ENCODE data around the gene CAPN14.

The CAPN14 gene

DNA sequence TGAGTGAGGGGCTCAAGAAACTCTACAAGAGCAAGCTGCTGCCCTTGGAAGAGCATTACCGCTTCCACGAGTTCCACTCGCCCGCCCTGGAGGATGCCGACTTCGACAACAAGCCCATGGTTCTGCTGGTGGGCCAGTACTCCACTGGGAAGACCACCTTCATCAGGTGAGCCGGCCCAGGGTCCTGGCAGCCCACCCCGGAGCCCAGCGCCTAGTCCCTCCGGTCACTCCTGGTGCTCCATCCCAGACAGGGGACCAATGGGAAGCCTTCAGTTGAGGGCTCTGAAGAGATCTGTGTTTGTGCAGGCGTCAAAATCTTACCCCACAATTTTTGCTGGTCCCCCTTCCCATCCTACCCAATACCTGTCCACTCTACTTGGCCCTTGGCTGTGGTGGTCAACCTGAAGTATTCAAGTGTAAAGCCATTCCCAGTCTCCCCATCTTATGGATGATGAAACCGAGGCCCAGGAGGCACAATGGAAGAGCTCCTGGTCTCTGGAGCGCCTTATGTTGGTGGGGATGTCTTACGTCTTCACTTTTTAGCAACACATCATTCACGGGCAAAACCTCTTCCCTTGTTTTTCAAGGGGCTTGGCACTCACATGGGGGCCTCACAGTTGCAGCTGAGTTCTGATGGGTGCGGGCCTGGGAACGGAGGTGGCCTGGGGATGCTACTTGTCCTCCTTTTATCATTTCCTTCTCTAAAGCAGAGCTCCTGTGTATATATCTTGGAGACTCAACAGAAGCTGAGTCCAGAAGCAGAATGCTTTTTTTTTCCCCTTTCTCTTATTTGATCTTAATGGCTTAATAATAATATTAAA, 17.6 kb upstream of the CAPN14 start:
- no peak for ATAC-seq
- no peak for TF ChIP-seq ZFP30 (CRISPR knock-in tag; IDR thresholded peaks at IDR 0.05)
- TF ChIP-seq, protein P1, sequence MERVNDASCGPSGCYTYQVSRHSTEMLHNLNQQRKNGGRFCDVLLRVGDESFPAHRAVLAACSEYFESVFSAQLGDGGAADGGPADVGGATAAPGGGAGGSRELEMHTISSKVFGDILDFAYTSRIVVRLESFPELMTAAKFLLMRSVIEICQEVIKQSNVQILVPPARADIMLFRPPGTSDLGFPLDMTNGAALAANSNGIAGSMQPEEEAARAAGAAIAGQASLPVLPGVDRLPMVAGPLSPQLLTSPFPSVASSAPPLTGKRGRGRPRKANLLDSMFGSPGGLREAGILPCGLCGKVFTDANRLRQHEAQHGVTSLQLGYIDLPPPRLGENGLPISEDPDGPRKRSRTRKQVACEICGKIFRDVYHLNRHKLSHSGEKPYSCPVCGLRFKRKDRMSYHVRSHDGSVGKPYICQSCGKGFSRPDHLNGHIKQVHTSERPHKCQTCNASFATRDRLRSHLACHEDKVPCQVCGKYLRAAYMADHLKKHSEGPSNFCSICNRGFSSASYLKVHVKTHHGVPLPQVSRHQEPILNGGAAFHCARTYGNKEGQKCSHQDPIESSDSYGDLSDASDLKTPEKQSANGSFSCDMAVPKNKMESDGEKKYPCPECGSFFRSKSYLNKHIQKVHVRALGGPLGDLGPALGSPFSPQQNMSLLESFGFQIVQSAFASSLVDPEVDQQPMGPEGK (CRISPR knock-in tag; IDR thresholded peaks at IDR 0.05; ENCODE audit: borderline replicate concordance), result no peak
- TF ChIP-seq, protein P2, sequence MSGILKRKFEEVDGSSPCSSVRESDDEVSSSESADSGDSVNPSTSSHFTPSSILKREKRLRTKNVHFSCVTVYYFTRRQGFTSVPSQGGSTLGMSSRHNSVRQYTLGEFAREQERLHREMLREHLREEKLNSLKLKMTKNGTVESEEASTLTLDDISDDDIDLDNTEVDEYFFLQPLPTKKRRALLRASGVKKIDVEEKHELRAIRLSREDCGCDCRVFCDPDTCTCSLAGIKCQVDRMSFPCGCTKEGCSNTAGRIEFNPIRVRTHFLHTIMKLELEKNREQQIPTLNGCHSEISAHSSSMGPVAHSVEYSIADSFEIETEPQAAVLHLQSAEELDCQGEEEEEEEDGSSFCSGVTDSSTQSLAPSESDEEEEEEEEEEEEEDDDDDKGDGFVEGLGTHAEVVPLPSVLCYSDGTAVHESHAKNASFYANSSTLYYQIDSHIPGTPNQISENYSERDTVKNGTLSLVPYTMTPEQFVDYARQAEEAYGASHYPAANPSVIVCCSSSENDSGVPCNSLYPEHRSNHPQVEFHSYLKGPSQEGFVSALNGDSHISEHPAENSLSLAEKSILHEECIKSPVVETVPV (CRISPR knock-in tag; IDR thresholded peaks at IDR 0.05), result 0 out of 2 replicates have a peak, but pooled peaks have one; percentile 43

DNA sequence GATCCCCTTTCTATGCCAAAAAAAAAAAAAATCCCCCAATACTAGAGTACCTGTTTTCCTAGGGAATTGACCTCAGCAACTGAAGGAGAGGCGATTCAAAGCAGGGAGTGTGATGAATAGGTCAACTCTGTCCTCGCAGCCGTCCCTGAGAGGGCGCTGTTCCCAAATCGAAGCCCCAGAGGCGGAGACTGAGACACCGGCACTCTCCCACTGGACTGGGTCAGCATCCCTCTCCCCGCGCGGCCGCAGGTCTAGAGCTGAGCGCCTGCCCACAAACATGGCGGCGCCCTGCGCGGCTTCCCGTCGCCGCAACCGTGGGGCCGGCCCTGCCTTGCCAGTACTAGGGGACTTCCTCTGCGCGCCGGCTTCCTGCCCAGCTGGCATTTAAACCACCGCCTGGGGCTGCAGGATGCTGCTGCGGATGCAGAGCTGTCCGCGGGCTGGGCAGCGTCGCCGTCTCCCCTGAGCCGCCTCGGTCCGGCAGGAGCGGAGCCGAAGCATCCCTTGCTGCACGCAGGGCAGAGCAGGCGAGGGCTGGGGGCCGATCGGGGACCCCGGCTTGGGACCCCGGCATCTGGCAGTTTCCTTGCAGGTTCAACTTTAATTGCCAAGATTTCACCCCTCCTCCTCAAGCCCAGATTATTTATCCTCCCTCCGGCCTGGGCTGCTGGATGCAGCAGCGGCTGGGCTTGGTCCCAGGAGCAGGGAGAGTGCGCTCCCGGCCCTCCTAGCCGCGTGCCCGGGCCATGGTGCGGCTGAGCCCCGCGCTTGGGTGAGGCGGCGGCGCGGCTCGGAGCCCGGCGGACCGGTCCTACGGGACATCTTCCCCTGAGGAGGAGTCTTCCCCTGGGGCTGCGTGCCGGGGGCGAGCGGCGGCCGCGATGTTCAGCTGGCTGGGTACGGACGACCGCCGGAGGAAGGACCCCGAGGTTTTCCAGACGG, 16.7 kb upstream of the CAPN14 start, which contains the start of gene EHD3:
Gene EHD3, plus strand, starts transcription at position 412 of the 942 bp plus-strand sequence. Its CDS starts 470 bp downstream, at position 882.
- no peak; the same call in 1 of the 2 replicates for TF ChIP-seq ZNF565 (CRISPR knock-in tag; conservative IDR thresholded peaks at IDR 0.05; ENCODE audit: low read depth)
- TF ChIP-seq SNAI2 (CRISPR knock-in tag; IDR thresholded peaks at IDR 0.05), result 0 out of 2 replicates have a peak, but pooled peaks have one; percentile 29
- TF ChIP-seq, protein P3, sequence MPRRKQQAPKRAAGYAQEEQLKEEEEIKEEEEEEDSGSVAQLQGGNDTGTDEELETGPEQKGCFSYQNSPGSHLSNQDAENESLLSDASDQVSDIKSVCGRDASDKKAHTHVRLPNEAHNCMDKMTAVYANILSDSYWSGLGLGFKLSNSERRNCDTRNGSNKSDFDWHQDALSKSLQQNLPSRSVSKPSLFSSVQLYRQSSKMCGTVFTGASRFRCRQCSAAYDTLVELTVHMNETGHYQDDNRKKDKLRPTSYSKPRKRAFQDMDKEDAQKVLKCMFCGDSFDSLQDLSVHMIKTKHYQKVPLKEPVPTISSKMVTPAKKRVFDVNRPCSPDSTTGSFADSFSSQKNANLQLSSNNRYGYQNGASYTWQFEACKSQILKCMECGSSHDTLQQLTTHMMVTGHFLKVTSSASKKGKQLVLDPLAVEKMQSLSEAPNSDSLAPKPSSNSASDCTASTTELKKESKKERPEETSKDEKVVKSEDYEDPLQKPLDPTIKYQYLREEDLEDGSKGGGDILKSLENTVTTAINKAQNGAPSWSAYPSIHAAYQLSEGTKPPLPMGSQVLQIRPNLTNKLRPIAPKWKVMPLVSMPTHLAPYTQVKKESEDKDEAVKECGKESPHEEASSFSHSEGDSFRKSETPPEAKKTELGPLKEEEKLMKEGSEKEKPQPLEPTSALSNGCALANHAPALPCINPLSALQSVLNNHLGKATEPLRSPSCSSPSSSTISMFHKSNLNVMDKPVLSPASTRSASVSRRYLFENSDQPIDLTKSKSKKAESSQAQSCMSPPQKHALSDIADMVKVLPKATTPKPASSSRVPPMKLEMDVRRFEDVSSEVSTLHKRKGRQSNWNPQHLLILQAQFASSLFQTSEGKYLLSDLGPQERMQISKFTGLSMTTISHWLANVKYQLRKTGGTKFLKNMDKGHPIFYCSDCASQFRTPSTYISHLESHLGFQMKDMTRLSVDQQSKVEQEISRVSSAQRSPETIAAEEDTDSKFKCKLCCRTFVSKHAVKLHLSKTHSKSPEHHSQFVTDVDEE (CRISPR knock-in tag; IDR thresholded peaks at IDR 0.05), result peak; percentile 70; the same call in 1 of the 2 replicates
- TF ChIP-seq TCF4 (CRISPR knock-in tag; IDR thresholded peaks at IDR 0.05; ENCODE audit: borderline replicate concordance), result peak; percentile 47; the same call in 1 of the 2 replicates
- TF ChIP-seq, protein P4, sequence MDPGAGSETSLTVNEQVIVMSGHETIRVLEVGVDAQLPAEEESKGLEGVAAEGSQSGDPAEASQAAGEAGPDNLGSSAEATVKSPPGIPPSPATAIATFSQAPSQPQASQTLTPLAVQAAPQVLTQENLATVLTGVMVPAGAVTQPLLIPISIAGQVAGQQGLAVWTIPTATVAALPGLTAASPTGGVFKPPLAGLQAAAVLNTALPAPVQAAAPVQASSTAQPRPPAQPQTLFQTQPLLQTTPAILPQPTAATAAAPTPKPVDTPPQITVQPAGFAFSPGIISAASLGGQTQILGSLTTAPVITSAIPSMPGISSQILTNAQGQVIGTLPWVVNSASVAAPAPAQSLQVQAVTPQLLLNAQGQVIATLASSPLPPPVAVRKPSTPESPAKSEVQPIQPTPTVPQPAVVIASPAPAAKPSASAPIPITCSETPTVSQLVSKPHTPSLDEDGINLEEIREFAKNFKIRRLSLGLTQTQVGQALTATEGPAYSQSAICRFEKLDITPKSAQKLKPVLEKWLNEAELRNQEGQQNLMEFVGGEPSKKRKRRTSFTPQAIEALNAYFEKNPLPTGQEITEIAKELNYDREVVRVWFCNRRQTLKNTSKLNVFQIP (CRISPR knock-in tag; IDR thresholded peaks at IDR 0.05; ENCODE audit: borderline replicate concordance, low read depth), result peak; percentile 16; the same call in 1 of the 2 replicates
- peak; percentile 99 for ATAC-seq

DNA sequence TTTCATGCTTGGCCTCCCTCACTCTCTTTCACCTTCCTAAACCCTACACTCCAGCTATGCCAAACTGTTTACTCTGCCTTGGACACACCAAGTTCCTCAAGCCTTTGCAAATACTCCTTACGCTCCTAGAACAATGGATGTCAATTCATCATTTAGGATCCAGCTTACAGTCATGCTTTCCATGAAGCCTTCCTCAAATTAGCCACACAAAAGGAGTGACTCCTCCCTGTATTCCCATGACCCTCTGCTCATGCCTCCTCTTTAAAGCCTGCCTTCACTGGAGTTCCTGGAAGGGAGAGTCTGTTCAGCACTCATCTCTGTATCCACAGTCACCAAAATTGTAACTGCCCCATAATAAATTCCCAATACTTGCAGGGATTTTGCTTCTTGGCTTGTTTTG, 15.9 kb upstream of the CAPN14 start:
- ATAC-seq, result no peak
- TF ChIP-seq, protein P3 (CRISPR knock-in tag; IDR thresholded peaks at IDR 0.05), result no peak
- TF ChIP-seq RARB (CRISPR knock-in tag; IDR thresholded peaks at IDR 0.05), result no peak

DNA sequence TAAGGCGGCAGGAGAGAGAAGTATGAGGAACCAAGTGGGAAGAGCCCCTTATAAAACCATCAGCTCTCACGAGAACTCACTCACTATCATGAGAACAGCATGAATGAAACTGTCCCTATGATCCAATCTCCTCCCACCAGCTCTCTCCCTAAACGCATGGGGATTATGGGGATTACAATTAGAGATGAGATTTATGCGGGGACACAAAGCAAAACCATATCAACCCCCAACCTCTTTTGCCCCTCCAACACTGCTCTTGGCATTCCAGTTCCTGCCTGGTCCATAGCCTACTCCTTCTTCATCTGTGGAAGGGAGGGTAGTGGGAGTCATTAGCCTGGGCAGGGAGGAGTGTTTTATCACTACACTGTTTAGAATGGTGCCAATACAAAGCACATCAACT, 15.3 kb upstream of the CAPN14 start:
- ATAC-seq, result no peak
- TF ChIP-seq SNAI2 (CRISPR knock-in tag; IDR thresholded peaks at IDR 0.05), result no peak
- TF ChIP-seq RARB (CRISPR knock-in tag; IDR thresholded peaks at IDR 0.05), result no peak
- TF ChIP-seq, protein P2 (CRISPR knock-in tag; IDR thresholded peaks at IDR 0.05), result no peak
- TF ChIP-seq, protein P5, sequence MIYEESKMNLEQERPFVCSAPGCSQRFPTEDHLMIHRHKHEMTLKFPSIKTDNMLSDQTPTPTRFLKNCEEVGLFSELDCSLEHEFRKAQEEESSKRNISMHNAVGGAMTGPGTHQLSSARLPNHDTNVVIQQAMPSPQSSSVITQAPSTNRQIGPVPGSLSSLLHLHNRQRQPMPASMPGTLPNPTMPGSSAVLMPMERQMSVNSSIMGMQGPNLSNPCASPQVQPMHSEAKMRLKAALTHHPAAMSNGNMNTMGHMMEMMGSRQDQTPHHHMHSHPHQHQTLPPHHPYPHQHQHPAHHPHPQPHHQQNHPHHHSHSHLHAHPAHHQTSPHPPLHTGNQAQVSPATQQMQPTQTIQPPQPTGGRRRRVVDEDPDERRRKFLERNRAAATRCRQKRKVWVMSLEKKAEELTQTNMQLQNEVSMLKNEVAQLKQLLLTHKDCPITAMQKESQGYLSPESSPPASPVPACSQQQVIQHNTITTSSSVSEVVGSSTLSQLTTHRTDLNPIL (CRISPR knock-in tag; IDR thresholded peaks at IDR 0.05; ENCODE audit: low read depth), result no peak
- no peak for TF ChIP-seq TCF4 (CRISPR knock-in tag; IDR thresholded peaks at IDR 0.05; ENCODE audit: borderline replicate concordance)
- TF ChIP-seq ZC3H10 (CRISPR knock-in tag; IDR thresholded peaks at IDR 0.05), result no peak
- TF ChIP-seq, protein P1 (CRISPR knock-in tag; IDR thresholded peaks at IDR 0.05; ENCODE audit: borderline replicate concordance), result no peak
